GM19397 (cell line): ENCODE results near the gene ACTRT2.

ENCODE experiments used
- ATAC-seq: cut with Tn5 transposase; IDR thresholded peaks from one replicate; pipeline ENCODE4 v1.9.1; 2021; ENCODE audit warnings: mild to moderate bottlenecking, moderate library complexity; ENCODE audit not compliant: unreplicated experiment

ACTRT2 gene

GRCh38 chr1:3015744-3016143, 5.5 kb upstream of the ACTRT2 start:
- no peak for ATAC-seq

GRCh38 chr1:3016641-3017439, 4.4 kb upstream of the ACTRT2 start:
- ATAC-seq: no peak

DNA sequence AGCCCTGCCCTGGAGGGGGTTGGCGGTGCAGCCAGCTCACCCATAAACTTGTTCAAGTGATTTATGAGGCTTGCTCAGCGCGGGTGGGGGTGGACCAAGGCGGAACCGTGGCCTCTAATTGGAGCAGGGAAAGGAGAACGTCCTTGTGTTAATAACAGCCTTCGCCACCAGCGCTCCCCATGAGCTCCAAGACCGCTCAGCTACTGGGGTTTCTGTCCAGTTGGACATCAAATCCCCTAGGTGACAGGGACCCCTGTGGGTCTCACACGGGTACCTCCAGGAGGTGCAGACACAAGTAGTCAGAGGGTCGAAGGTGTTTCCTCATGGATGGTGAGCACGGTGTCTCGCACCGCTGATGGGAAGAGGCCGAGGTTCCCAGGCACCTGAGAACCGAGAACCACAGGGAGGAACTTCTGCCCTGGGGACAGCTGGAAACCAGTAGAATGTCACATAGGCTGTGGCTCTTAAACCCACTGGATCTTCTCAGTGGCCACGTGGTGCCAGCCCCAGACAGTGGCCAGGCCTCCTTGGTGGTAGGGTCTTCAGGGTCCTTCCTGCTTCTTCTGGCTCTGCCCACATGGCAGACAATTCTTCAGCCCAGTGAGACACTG, 3.7 kb upstream of the ACTRT2 start:
- ATAC-seq: no peak

GRCh38 chr1:3018051-3018471, 3.2 kb upstream of the ACTRT2 start:
- ATAC-seq: no peak

- no peak for ATAC-seq
These were observed 2.7 kb upstream of the ACTRT2 start for GRCh38 chr1:3018576-3018975.

- no peak for ATAC-seq
These were observed 2.2 kb upstream of the ACTRT2 start for GRCh38 chr1:3019007-3019515.

GRCh38 chr1:3019516-3020051, 1.7 kb upstream of the ACTRT2 start:
- no peak for ATAC-seq

- ATAC-seq: no peak
These were observed 881 bp upstream of the ACTRT2 start for GRCh38 chr1:3020263-3020909.

DNA sequence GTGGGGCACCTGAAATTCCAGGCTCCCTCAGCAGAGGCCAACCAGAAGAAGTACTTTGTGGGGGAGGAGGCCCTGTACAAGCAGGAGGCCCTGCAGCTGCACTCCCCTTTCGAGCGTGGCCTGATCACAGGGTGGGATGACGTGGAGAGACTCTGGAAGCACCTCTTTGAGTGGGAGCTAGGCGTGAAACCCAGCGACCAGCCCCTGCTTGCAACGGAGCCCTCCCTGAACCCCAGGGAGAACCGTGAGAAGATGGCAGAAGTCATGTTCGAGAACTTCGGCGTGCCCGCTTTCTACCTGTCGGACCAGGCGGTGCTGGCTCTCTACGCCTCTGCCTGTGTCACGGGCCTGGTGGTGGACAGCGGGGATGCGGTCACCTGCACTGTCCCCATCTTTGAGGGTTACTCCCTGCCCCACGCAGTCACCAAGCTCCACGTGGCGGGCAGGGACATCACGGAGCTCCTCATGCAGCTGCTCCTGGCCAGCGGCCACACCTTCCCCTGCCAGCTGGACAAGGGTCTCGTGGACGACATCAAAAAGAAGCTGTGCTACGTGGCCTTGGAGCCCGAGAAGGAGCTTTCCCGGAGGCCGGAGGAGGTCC, 634 bp downstream of the ACTRT2 start:
- ATAC-seq: no peak

GRCh38 chr1:3022511-3022973, 1.3 kb downstream of the ACTRT2 start:
- no peak for ATAC-seq

DNA sequence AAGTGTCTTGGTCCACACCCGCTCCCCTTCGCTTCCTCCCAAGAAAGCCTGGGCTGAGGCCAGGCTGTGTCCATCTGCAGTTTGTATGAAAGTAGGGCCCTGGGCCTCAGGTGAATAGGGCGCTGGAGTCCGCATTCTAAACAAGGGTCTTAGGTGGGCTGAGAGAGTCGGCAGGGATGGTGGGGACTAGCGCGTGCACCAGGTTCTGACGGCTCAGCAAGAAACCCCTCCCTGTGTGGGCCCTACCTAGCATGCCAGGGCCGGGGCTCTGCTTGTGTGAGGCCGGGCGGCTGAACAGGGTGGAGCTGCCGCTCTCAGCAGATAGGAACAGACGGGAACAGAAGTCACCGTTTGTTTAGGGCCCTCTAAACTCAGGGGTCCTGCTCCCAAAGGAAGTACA, 1.7 kb downstream of the ACTRT2 start:
- no peak for ATAC-seq

- ATAC-seq: no peak
These were observed 2.8 kb downstream of the ACTRT2 start for GRCh38 chr1:3024019-3024418.

GRCh38 chr1:3024588-3024987, 3.3 kb downstream of the ACTRT2 start:
- no peak for ATAC-seq

- no peak for ATAC-seq
These were observed 4.9 kb downstream of the ACTRT2 start for GRCh38 chr1:3026124-3026523.

DNA sequence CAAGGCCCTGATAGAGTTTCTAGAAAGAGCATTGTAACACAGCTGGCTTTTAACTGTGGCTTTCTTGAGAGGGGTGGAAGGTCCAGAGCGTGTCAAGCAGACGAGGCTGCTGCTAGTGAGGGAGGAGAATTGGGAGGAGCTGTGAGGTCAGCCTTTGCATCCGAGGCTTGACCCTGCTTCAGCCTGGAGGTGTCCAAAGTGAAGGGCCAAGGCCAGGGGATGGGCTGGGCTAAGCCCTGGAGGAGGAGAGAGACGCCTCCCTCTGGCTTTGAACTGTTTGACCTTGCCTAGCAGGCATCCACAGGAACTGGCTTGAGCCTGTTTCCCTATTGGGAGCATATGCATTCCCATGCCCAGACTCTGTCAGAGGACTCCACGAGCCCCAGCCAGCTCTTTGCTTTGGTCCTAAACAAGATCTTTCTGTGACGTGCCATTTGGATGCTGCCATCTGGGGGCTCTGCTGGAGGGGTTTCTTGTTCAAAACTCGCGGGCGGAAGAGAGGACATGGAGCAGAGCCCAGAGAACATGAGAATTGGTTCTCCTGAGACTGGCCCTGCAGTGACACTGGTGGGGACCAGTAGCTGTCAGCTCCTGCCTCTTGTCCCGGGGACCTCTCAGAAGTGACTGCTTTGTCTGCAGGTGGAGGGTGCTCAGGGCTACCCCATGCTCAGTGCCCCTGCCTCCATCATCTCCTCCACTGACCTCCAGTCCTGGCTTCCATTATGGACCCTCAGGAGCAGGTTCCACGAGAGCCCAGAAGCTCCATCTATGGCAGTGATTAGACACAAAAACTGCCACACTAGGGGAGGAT, 5.5 kb downstream of the ACTRT2 start:
- no peak for ATAC-seq

DNA sequence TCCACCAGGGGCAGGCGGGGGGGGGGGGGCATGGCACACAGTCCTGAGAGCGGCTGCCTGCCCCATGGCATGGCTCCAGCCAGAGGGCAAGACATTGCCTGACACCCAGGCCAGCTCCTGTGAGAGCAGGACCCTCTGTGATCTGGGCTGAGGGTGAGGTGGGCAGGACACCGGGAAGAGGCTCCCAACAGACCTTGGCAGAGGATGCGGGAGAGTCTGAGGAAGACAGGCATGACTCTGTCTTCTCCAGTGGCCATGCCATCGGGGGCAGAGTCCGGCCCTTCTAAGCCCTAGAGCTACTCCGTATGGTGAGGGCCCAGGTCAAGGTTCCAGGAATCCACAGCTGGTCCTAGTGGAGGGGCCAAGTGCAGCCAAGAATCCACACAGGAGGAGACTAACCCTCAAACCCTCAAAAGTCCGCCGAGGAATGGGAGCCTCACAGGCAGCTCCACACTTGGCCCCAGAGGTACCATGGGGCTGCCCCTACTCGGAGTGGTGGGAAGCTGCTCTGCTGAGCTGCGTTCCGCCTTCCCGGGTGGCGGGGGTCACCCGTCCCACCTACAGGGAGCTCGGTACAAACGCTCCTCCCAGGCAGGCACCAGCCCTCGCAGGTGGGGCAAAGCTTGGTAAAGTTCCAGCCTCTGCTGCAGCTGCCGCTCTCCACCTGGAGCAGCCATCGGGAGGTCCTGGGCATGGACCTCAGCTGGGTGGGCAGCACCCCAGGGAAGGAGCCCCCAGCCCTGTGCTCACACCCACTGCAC, 6.5 kb downstream of the ACTRT2 start:
- no peak for ATAC-seq

DNA sequence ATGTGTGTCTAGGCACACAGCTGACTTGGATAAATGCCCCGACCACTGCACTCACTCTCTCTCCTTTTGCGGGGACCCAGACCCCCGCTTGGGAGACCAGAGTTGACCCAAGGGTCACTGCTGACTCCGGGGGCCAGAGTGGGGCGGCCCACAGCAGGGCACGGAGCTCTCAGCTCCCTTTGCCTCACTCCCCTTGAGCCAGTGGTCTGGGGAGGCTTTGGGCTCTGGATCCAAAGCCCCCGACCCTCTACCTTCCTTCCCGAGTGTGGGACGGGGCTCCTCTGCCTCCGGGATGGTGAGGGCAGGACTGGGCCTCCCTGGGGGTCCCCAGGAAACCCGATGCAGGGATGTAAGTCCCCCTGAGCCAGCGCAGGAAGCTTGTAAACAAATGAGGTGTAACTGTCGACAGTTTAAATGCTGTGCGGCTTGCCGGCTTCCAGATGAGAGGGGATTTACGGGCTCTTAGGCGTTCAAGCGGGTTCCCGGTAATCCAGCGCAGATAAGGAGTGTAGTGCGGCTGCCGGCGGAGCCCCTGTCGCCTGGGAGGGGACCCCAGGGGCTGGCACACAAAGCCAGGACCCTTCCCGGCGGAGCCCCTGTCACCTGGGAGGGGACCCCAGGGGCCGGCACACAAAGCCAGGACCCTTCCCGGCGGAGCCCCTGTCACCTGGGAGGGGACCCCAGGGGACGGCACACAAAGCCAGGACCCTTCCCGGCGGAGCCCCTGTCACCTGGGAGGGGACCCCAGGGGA, 7.4 kb downstream of the ACTRT2 start:
- ATAC-seq: no peak

GRCh38 chr1:3029481-3029961, 8.3 kb downstream of the ACTRT2 start:
- no peak for ATAC-seq
